Upper lobe of left lung (tissue), 6 donors: Measurements from ENCODE around the gene CACNG7. TPM values are rescaled to one million over a fixed set of nuclear protein-coding genes. Genes with fewer than 3 reads are reported as not detected.

Source experiments
- ATAC-seq, 2 donors: fragments of 200-7000 bp; cut with Tn5 transposase; one replicate each; pipeline ENCODE4 v1.9.1; 2022; ENCODE audit warnings: mild to moderate bottlenecking in 2 of 2, moderate library complexity in 2 of 2; ENCODE audit not compliant: low FRiP score in 2 of 2
- DNase-seq, 2 donors: peaks; one replicate each; pipeline ENCODE4 v3.0.0-alpha.2; 2019 to 2020
- H3K27ac ChIP-seq, 4 donors: fragments of 200-600 bp; sonication (generic); one replicate each; pipeline ENCODE4 v1.5.1; 2016 to 2019
- H3K27me3 ChIP-seq, 4 donors: fragments of 200-600 bp; sonication (generic); one replicate each; pipeline ENCODE4 v1.5.1; 2017 to 2019
- H3K36me3 ChIP-seq, 4 donors: fragments of 200-600 bp; sonication (generic); one replicate each; pipeline ENCODE4 v1.5.1; 2016 to 2019
- H3K4me1 ChIP-seq, 4 donors: fragments of 200-600 bp; sonication (generic); one replicate each; pipeline ENCODE4 v1.5.1; 2018 to 2019
- H3K4me3 ChIP-seq, 4 donors: fragments of 200-600 bp; sonication (generic); one replicate each; pipeline ENCODE4 v1.5.1; 2017 to 2019; ENCODE audit warnings: mild to moderate bottlenecking in 2 of 4, moderate library complexity in 1 of 4
- H3K9me3 ChIP-seq, 4 donors: fragments of 200-600 bp; sonication (generic); one replicate each; pipeline ENCODE4 v1.5.1; 2018 to 2019
- CTCF ChIP-seq, 6 experiments: fragments of 450-650 bp in 4 of 6; fragments of 200-600 bp in 2 of 6; sonication (generic) in 2 of 6; IDR thresholded peaks; one replicate each; pipeline ENCODE4 v1.5.1; 2016 to 2019; ENCODE audit warnings: antibody characterized with exemption in 6 of 6
- EP300 ChIP-seq, 4 donors: sonication (generic); formaldehyde crosslinking; IDR thresholded peaks; one replicate each; pipeline ENCODE4 v1.5.1; 2017; ENCODE audit warnings: antibody characterized with exemption in 4 of 4, control low read depth in 2 of 4
- POLR2A ChIP-seq, 4 donors: fragments of 450-650 bp; IDR thresholded peaks; one replicate each; pipeline ENCODE4 v1.5.1; 2016 to 2017; ENCODE audit warnings: antibody characterized with exemption in 4 of 4, mild to moderate bottlenecking in 2 of 4
- POLR2AphosphoS5 ChIP-seq, 2 donors: sonication (generic); formaldehyde crosslinking; IDR thresholded peaks; one replicate each; pipeline ENCODE4 v1.5.1; 2017; ENCODE audit warnings: antibody characterized with exemption in 2 of 2
- WGBS, 2 donors: methylation state at CpG; one replicate each; pipeline ENCODE4 v1.1.5; 2017 to 2018; 5-methylcytosine and 5-hydroxymethylcytosine counted together
- total RNA-seq, 6 donors: library from RNA; depleted of rRNA in 4 of 6; stranded (reverse); fragments of >200 nt in 4 of 6; gene quantifications; one replicate each; pipeline versions ENCODE4 v1.1.0 to v1.2.1, GENCODE V29; 2016 to 2021
- donor health status: DM: no; HTN: no; CAD: no; lungs with moderate emphysema.
- donor health status: DM: no; HTN: yes; CAD: no; lungs with severe emphysema.

Gene CACNG7
- total RNA-seq, 6 donors from 2014 or later: not detected

- H3K9me3 ChIP-seq: no peaks in the 10 kb centered on the region
- H3K4me1 ChIP-seq: peaks cover 16 to 21% (median 20%) of the 10 kb centered on the region in 4 donors
- H3K27me3 ChIP-seq: peaks cover 0 to 28% (median 23%) of the 10 kb centered on the region in 4 donors
- DNase-seq (no peak), ATAC-seq (no peak)
- TF ChIP-seq EP300 (IDR thresholded peaks at IDR 0.05): no peak
- no peak for TF ChIP-seq POLR2AphosphoS5 (IDR thresholded peaks at IDR 0.05)
- no peak for TF ChIP-seq POLR2A (IDR thresholded peaks at IDR 0.05)
- TF ChIP-seq CTCF (IDR thresholded peaks at IDR 0.05): no peak
- WGBS, 2 donors: 30 to 31% methylated on average over 12 of the region's 12 CpGs
- H3K27ac ChIP-seq: no peak overlapping the region
- H3K4me3 ChIP-seq: no peak overlapping the region
- H3K36me3 ChIP-seq: no peaks in the 10 kb centered on the region
Measured at GRCh38 chr19:53884256-53884655, 24.8 kb upstream of the CACNG7 start.

- Histone ChIP-seq H3K36me3 (no peaks in the 10 kb centered on the region), H3K9me3 (no peaks in the 10 kb centered on the region), H3K4me1 (peaks cover 13 to 23% (median 21%) of the 10 kb centered on the region in 4 donors), H3K27me3 (peaks cover 0 to 30% (median 24%) of the 10 kb centered on the region in 4 donors), H3K4me3 (no peak overlapping the region), H3K27ac (no peak overlapping the region)
- 90% methylated on average over 10 of the region's 10 CpGs for WGBS, 2 donors
- no peak for DNase-seq
- ATAC-seq: no peak
- TF ChIP-seq EP300 (IDR thresholded peaks at IDR 0.05) (no peak), POLR2AphosphoS5 (IDR thresholded peaks at IDR 0.05) (no peak), POLR2A (IDR thresholded peaks at IDR 0.05) (no peak), CTCF (IDR thresholded peaks at IDR 0.05) (no peak)
Measured at GRCh38 chr19:53885036-53885435, 24.0 kb upstream of the CACNG7 start.

GRCh38 chr19:53892301-53892980 is 16.6 kb upstream of the CACNG7 start:
- H3K27me3 ChIP-seq: peaks cover 0 to 7% (median 0%) of the 10 kb centered on the region in 4 donors
- DNase-seq: peak in 1 of 2 donors; percentile 62
- 63 to 73% methylated on average over 17 to 22 of the region's 23 CpGs for WGBS, 2 donors
- TF ChIP-seq EP300 (IDR thresholded peaks at IDR 0.05) (no peak), POLR2A (IDR thresholded peaks at IDR 0.05) (no peak), CTCF (IDR thresholded peaks at IDR 0.05) (no peak), POLR2AphosphoS5 (IDR thresholded peaks at IDR 0.05) (no peak)
- H3K4me3 ChIP-seq: no peak overlapping the region
- H3K9me3 ChIP-seq: no peaks in the 10 kb centered on the region
- H3K27ac ChIP-seq: no peak overlapping the region
- H3K36me3 ChIP-seq: no peaks in the 10 kb centered on the region
- peaks cover 0 to 10% (median 7%) of the 10 kb centered on the region in 4 donors for H3K4me1 ChIP-seq
- no peak for ATAC-seq

GRCh38 chr19:53892981-53893325 is 16.1 kb upstream of the CACNG7 start:
- ATAC-seq: no peak
- peaks cover 0 to 7% (median 0%) of the 10 kb centered on the region in 4 donors for H3K27me3 ChIP-seq

More at GRCh38 chr19:53892981-53893325, 16.1 kb upstream of the CACNG7 start:
- Histone ChIP-seq H3K4me1 (peaks cover 0 to 10% (median 7%) of the 10 kb centered on the region in 4 donors), H3K4me3 (no peak overlapping the region), H3K27ac (no peak overlapping the region), H3K9me3 (no peaks in the 10 kb centered on the region), H3K36me3 (no peaks in the 10 kb centered on the region)
- 61 to 62% methylated on average over 8 of the region's 8 CpGs for WGBS, 2 donors
- no peak for TF ChIP-seq POLR2A (IDR thresholded peaks at IDR 0.05)
- TF ChIP-seq CTCF (IDR thresholded peaks at IDR 0.05): no peak
- no peak for TF ChIP-seq EP300 (IDR thresholded peaks at IDR 0.05)
- TF ChIP-seq POLR2AphosphoS5 (IDR thresholded peaks at IDR 0.05): no peak
- DNase-seq: no peak
